Stimulated activated CD8-positive, alpha-beta memory T cell treated with anti-CD3 and anti-CD28 coated beads, Interleukin-2, amount 100 ng/mL, for 1 hour (primary cell): Measurements from ENCODE around the gene GIPC3.
A peak's percentile ranks its signal among the peaks of the same experiment; 100 is the strongest.

Experiments
- DNase-seq, 2 donors: peaks; one replicate each; pipeline ENCODE4 v3.0.0-alpha.2; 2020; ENCODE audit warnings: low read depth in 2 of 2

GIPC3 gene

GRCh38 chr19:3585301-3586126 is at the start of gene GIPC3:
Gene GIPC3 (plus strand): TSS chr19:3585478. CDS start chr19:3585598, 120 bp downstream.
- DNase-seq, result no peak

- DNase-seq, result no peak
Observed at GRCh38 chr19:3535563-3535965, 49.7 kb upstream of the GIPC3 start.

GRCh38 chr19:3535981-3536380 is 49.3 kb upstream of the GIPC3 start:
- no peak for DNase-seq

GRCh38 chr19:3536429-3537100 is 48.7 kb upstream of the GIPC3 start:
- no peak for DNase-seq

- no peak for DNase-seq
Observed at GRCh38 chr19:3537101-3537437, 48.2 kb upstream of the GIPC3 start.

GRCh38 chr19:3537438-3538240 is 47.6 kb upstream of the GIPC3 start:
- DNase-seq, result no peak

GRCh38 chr19:3538258-3538929 is 46.9 kb upstream of the GIPC3 start:
- DNase-seq, result no peak

GRCh38 chr19:3538965-3539755 is 46.1 kb upstream of the GIPC3 start, which contains the start of gene TEKTIP1:
Gene TEKTIP1 (plus strand): TSS chr19:3539174. CDS start chr19:3539178, 4 bp downstream.
- DNase-seq, result no peak

- no peak for DNase-seq
Observed at GRCh38 chr19:3539756-3540118, 45.5 kb upstream of the GIPC3 start.

- DNase-seq, result no peak
Observed at GRCh38 chr19:3543150-3544057, 41.9 kb upstream of the GIPC3 start.

- DNase-seq, result no peak
Observed at GRCh38 chr19:3544058-3544376, 41.3 kb upstream of the GIPC3 start.

GRCh38 chr19:3544742-3545668 is 40.3 kb upstream of the GIPC3 start:
- DNase-seq, result peak; percentile 60 to 66

- no peak for DNase-seq
Observed at GRCh38 chr19:3545669-3546034, 39.6 kb upstream of the GIPC3 start.

- DNase-seq, result no peak
Observed at GRCh38 chr19:3546119-3546518, 39.2 kb upstream of the GIPC3 start.

GRCh38 chr19:3547301-3547731 is 38.0 kb upstream of the GIPC3 start:
- DNase-seq, result no peak

- no peak for DNase-seq
Observed at GRCh38 chr19:3547767-3548282, 37.5 kb upstream of the GIPC3 start.

GRCh38 chr19:3548606-3549005 is 36.7 kb upstream of the GIPC3 start:
- DNase-seq, result no peak

- no peak for DNase-seq
Observed at GRCh38 chr19:3549816-3550215, 35.5 kb upstream of the GIPC3 start.
